ENCODE data around the gene RASAL2. TPM values are rescaled to one million over a fixed set of nuclear protein-coding genes. Genes with fewer than 3 reads are reported as not detected.

The RASAL2 gene
- total and polyA plus RNA-seq, 12 donors: 2.4 to 31.5 (median 15.0) TPM

- Histone ChIP-seq H3K27me3 (no peaks in the 10 kb centered on the region), H3K4me3 (no peak overlapping the region), H3K4me1 (replicated peaks in 1 of 2) (peaks cover 0 to 7% of the 10 kb centered on the region in 2 donors), H3K36me3 (replicated peaks in 1 of 2) (no peaks in the 10 kb centered on the region), H3K9me3 (replicated peaks in 1 of 3) (no peaks in the 10 kb centered on the region), H3K27ac (no peak overlapping the region)
- DNase-seq: no peak
- 88 to 92% (median 90%) methylated on average over 4 of the region's 4 CpGs for WGBS, 4 donors
- intact Hi-C loops (cut with DNase I): no loop called here
- TF ChIP-seq POLR2A (IDR thresholded peaks at IDR 0.05) (no peak), CTCF (IDR thresholded peaks at IDR 0.05) (no peak)
These were observed 172.7 kb downstream of the RASAL2 start for GRCh38 chr1:178266619-178267066.

- TF ChIP-seq POLR2A (IDR thresholded peaks at IDR 0.05): no peak
- no peak for TF ChIP-seq CTCF (IDR thresholded peaks at IDR 0.05)
- no peaks in the 10 kb centered on the region for H3K9me3 ChIP-seq (replicated peaks in 1 of 3)
- intact Hi-C loops (cut with DNase I): no loop called here
- H3K4me1 ChIP-seq (replicated peaks in 1 of 2): peaks cover 0 to 7% of the 10 kb centered on the region in 2 donors
- DNase-seq: no peak
- WGBS, 4 donors: 68 to 79% (median 75%) methylated on average over 3 of the region's 3 CpGs
- H3K27ac ChIP-seq: no peak overlapping the region
- H3K4me3 ChIP-seq: no peak overlapping the region
- no peaks in the 10 kb centered on the region for H3K27me3 ChIP-seq
- H3K36me3 ChIP-seq (replicated peaks in 1 of 2): no peaks in the 10 kb centered on the region
These were observed 173.8 kb downstream of the RASAL2 start for GRCh38 chr1:178267646-178268094.

- no peaks in the 10 kb centered on the region for H3K9me3 ChIP-seq (replicated peaks in 1 of 3)
- no peak overlapping the region for H3K27ac ChIP-seq
- WGBS, 4 donors: 78 to 90% (median 87%) methylated on average over 1 of the region's 1 CpG
- no peaks in the 10 kb centered on the region for H3K27me3 ChIP-seq
- no peak for TF ChIP-seq CTCF (IDR thresholded peaks at IDR 0.05)
- no peak for TF ChIP-seq POLR2A (IDR thresholded peaks at IDR 0.05)
- intact Hi-C loops (cut with DNase I): loop anchor here in 1 of 2 donors (10.0 kb wide), 1 partner anchor 47 kb away; no protein-coding TSS in a partner anchor
- H3K4me1 ChIP-seq (replicated peaks in 1 of 2): no peaks in the 10 kb centered on the region
- no peaks in the 10 kb centered on the region for H3K36me3 ChIP-seq (replicated peaks in 1 of 2)
- no peak for DNase-seq
- H3K4me3 ChIP-seq: no peak overlapping the region
These were observed 177.6 kb downstream of the RASAL2 start for GRCh38 chr1:178271471-178271870.

- Histone ChIP-seq H3K4me3 (no peak overlapping the region), H3K9me3 (replicated peaks in 1 of 3) (no peaks in the 10 kb centered on the region), H3K4me1 (replicated peaks in 1 of 2) (no peaks in the 10 kb centered on the region), H3K27me3 (no peaks in the 10 kb centered on the region), H3K27ac (no peak overlapping the region), H3K36me3 (replicated peaks in 1 of 2) (no peaks in the 10 kb centered on the region)
- TF ChIP-seq CTCF (IDR thresholded peaks at IDR 0.05): no peak
- no peak for TF ChIP-seq POLR2A (IDR thresholded peaks at IDR 0.05)
- WGBS, 4 donors: 80 to 85% (median 80%) methylated on average over 6 of the region's 6 CpGs
- no peak for DNase-seq
- intact Hi-C loops (cut with DNase I): loop anchor here in 1 of 2 donors (10.0 kb wide), 1 partner anchor 49 kb away; no protein-coding TSS in a partner anchor
These were observed 180.0 kb downstream of the RASAL2 start for GRCh38 chr1:178273707-178274410.

All from adrenal gland (tissue), 12 donors.